GM21367 (cell line): ENCODE data around the gene NUFIP2.
"Not testable (repeated sequence)": the region's sequence is repeated elsewhere in the genome, so short reads cannot be mapped to it uniquely, and the experiment has no call there.

Source experiments
- ATAC-seq: cut with Tn5 transposase; IDR thresholded peaks from one replicate; pipeline ENCODE4 v1.9.1; 2021; ENCODE audit not compliant: unreplicated experiment

The NUFIP2 gene

GRCh38 chr17:29240968-29241963 lies 52.7 kb downstream of the NUFIP2 start:
- ATAC-seq = no peak

DNA sequence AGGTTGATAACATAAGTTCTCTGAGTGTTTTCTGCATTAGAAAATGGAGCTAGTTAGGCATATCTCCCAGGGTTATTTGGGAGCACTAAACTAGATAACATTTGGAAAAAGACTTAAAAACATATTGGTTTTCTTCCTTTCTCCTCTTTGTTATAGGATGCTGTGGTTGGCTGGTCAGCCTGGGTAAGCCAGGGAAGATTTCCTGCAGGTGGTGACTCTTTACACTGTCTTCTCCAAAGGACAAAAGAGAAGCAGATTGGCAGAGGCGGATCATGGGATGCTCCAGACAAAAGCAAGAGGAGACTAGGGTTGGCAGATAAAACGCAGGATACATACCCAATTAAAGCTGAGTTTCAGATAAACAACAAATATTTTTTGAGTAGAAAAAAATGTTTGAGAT lies 53.5 kb downstream of the NUFIP2 start:
- ATAC-seq = no peak

GRCh38 chr17:29238133-29238850 lies 55.7 kb downstream of the NUFIP2 start:
- no peak for ATAC-seq

DNA sequence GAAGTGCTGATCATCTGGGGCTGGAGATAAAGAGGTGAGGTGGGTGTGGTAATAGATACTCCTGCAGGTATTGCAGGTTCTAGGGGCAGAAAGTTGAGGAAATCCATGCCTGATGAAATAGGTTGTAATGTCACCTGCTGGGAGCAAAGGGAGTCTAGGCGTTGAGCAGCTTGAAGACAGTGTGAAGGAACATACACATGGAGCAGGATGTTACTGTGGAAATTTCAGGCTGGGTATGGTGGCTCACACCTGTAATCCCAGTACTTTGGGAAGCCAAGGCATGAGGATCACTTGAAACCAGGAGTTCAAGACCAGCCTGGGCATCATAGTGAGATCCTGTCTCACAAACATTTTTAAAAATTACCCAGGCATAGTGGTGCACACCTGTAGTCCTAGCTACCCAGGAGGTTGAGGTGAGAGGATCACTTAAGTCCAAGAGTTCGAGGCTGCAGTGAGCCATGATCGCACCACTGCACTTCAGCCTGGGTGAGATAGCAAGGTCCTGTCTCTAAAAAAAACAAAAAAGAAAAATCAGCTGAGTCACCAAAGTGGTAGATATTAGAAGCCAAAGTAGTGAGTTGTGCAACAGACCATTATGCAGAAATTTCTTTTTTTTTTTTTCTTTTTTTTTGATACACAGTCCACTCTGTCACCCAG lies 56.3 kb downstream of the NUFIP2 start:
- ATAC-seq = no peak

DNA sequence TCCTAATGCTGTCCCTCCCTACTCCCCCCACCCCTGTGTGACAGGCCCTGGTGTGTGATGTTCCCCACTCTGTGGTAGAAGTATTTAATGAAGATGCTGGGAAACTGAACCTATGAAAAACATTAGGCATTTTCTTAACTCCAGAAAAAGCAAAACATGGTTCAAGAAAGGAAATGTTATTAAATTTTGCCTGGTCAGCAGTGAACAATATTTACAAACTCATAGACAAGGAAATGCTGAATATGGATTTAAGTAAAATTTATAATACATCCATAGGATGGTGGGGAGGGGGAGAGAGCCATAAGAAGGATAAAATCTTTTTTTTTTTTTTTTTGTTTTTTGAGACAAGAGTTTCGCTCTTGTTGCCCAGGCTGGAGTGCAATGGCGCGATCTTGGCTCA lies 58.0 kb downstream of the NUFIP2 start:
- no peak for ATAC-seq

DNA sequence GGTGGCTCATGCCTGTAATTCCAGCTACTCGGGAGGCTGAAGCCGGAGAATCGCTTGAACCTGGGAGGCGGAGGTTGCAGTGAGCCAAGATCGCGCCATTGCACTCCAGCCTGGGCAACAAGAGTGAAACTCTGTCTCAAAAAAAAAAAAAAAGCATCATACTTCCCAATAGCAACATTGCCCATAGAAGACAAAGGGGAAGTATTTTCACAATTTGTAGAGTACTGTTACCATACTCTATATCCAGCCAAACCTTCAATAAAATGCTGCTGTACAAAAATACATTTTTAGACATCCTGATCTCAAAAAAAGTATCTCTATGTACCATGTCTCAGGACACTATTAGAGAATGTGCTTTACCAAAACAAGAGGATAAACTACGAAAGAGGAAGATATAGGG lies 59.0 kb downstream of the NUFIP2 start:
- not testable (repeated sequence) for ATAC-seq

DNA sequence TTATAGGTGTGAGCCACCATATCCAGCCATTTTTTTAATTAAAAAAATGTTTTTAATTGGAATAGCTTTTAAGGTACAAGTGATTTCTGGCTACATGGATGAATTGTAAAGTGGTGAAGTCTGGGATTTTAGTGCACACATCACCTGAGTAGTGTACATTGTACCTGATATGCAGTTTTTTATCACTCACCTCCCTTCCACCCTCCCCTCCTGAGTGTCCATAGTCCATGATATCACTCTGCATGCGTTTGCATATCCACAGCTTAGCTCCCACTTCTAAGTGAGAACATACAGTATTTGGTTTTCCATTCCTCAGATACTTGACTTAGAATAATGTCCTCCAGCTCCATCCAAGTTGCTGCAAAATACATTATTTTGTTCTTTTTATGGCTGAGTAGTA lies 60.6 kb downstream of the NUFIP2 start:
- ATAC-seq = no peak

GRCh38 chr17:29225396-29225795 lies 68.6 kb downstream of the NUFIP2 start:
- no peak for ATAC-seq

DNA sequence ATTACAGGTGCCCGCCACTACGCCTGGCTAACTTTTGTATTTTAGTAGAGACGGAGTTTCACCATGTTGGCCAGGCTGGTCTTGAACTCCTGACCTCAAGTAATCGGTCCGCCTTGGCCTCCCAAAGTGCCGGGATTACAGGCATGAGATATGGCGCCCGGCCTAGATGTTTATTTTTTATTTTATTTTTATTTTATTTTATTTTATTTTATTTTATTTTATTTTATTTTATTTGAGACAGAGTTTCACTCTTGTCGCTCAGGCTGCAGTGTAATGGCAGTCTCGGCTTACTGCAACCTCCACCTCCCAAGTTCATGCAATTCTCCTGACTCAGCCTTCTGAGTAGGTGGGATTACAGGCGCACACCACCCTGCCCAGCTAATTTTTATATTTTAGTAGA lies 72.6 kb downstream of the NUFIP2 start:
- ATAC-seq = not testable (repeated sequence)

- ATAC-seq = no peak
Observed at GRCh38 chr17:29219378-29220047, 74.4 kb downstream of the NUFIP2 start.

GRCh38 chr17:29216856-29217255 lies 77.1 kb downstream of the NUFIP2 start:
- no peak for ATAC-seq

- ATAC-seq = no peak
Observed at GRCh38 chr17:29216181-29216580, 77.8 kb downstream of the NUFIP2 start.

GRCh38 chr17:29215717-29216116 lies 78.2 kb downstream of the NUFIP2 start:
- no peak for ATAC-seq

- no peak for ATAC-seq
Observed at GRCh38 chr17:29215174-29215573, 78.8 kb downstream of the NUFIP2 start.

DNA sequence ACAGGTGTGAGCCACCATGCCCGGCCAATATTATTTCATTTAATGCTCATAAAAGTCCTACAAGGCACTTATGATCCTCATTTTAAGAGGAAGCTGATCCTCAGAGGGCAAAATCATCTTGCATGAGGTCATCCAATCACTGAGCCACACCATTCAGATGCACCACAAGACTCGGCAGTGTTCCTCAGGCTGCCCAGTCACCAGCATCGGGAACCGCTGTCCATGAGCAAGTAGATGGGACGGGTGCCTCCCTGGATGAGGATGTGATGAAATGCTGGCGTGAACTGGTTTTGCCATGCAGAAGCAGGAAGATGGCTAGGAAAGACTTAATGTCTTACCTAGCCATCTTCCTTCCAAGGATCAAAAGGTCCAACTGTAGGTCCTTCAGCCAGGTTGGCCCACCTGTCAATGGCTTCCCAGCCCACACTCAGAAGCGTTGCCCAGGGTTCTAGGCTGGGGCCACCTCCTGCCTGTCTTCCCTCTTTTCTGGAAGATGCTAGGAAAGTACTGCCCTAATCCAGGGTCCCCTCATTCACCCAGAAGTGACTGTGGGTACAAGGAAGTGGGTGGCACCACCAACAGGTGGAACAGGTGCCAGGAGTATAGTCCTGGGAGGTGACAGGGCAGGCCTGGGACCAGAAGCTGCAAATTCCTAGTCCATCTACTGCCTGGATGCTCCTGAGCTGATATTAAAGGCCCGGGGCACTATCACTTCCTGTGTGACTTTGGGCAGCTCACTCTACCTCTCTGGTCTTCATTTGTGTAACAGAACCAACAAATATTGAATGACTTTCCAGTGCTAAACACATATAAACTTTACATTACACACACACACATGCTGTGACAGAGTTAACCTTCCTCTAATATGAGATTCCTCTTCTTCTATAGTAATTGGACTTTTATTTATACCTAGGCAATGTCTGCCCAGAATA lies 79.5 kb downstream of the NUFIP2 start:
- ATAC-seq = no peak

- no peak for ATAC-seq
Observed at GRCh38 chr17:29212681-29213121, 81.2 kb downstream of the NUFIP2 start.

GRCh38 chr17:29212094-29212631 lies 81.8 kb downstream of the NUFIP2 start:
- ATAC-seq = no peak

DNA sequence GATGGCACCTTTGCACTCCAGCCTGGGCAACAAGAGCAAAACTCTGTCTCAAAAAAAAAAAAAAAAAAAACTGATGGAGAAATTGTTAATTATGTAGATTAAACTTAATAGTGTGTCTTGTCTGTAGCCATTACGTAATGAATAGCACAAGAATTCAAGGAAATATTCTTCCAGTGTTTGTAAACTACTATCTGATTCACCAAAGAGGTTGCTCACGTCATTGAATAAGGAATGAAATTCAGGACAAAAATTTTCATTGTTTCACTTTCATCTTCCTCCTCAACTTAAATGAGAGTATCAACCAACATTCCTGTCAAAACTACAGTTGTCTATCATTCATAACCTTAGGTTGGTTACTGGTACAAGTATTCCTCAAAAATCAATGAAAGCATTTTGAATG lies 83.1 kb downstream of the NUFIP2 start:
- no peak for ATAC-seq

- no peak for ATAC-seq
Observed at GRCh38 chr17:29209073-29209472, 84.9 kb downstream of the NUFIP2 start.

DNA sequence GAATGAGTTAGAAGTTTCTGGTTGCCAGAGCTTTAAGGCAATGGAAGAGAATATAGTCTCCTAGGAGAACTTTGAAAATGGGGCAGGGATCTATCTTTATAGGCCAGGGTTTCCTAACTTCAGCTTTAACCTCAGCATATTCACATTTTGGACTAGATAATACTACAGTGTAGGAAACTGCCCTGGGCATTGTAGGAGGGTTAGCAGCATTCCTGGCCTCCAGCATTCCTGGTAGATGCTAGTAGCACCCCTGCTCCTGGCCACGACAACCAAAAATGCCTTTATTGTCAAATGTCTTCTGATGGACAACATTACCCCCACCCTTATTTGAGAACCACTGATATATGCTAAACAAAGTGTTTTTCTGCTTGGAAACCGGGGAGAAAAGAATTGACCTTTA lies 86.0 kb downstream of the NUFIP2 start:
- no peak for ATAC-seq
